Smooth muscle cell (in vitro differentiated cells): ENCODE results near the gene INO80C. TPM values are rescaled to one million over a fixed set of nuclear protein-coding genes. Genes with fewer than 3 reads are reported as not detected.

Experiments used
- DNase-seq: peaks from one replicate; lab custom pipeline; 2025; ENCODE audit not compliant: unreplicated experiment; lab: John Stamatoyannopoulos, UW
- H2AFZ ChIP-seq: fragments of 200-600 bp; sonication (generic); 2 replicates; pipeline ENCODE4 v1.6.0; 2016; ENCODE audit warnings: antibody characterized with exemption, low read depth, mild to moderate bottlenecking
- H3F3A ChIP-seq: fragments of 200-600 bp; sonication (generic); 2 replicates; pipeline ENCODE4 v1.6.0; 2017; ENCODE audit warnings: antibody characterized with exemption, low read depth
- H3K27ac ChIP-seq: fragments of 200-600 bp; sonication (generic); 2 replicates; pipeline ENCODE4 v1.5.1; 2016; ENCODE audit warnings: low read depth, mild to moderate bottlenecking
- H3K27me3 ChIP-seq: fragments of 200-600 bp; sonication (generic); 2 replicates; pipeline ENCODE4 v1.6.1; 2016; ENCODE audit warnings: low read depth, mild to moderate bottlenecking
- H3K36me3 ChIP-seq: fragments of 200-600 bp; sonication (generic); 2 replicates; pipeline ENCODE4 v1.5.1; 2016; ENCODE audit warnings: low read depth
- H3K4me1 ChIP-seq: fragments of 200-600 bp; sonication (generic); 2 replicates; pipeline ENCODE4 v1.5.1; 2016; ENCODE audit warnings: low read depth
- H3K4me2 ChIP-seq: fragments of 200-600 bp; sonication (generic); 2 replicates; pipeline ENCODE4 v1.6.0; 2016; ENCODE audit warnings: mild to moderate bottlenecking
- H3K4me3 ChIP-seq: fragments of 200-600 bp; sonication (generic); 2 replicates; pipeline ENCODE4 v1.5.1; 2016; ENCODE audit warnings: mild to moderate bottlenecking
- H3K79me2 ChIP-seq: fragments of 200-600 bp; sonication (generic); 2 replicates; pipeline ENCODE4 v1.6.0; 2016; ENCODE audit warnings: low read depth, mild to moderate bottlenecking
- H3K9ac ChIP-seq: fragments of 200-600 bp; sonication (generic); 2 replicates; pipeline ENCODE4 v1.6.0; 2016; ENCODE audit warnings: low read depth
- H3K9me3 ChIP-seq: fragments of 200-600 bp; sonication (generic); replicated peaks from 2 replicates; pipeline ENCODE4 v1.5.1; 2016; ENCODE audit warnings: low read depth
- H4K20me1 ChIP-seq: fragments of 200-600 bp; sonication (generic); 2 replicates; pipeline ENCODE4 v1.6.0; 2016; ENCODE audit warnings: low read depth
- WGBS: methylation state at CpG from one replicate; pipeline ENCODE4 v1.1.7; 2016; ENCODE audit warnings: low lambda C conversion rate; 5-methylcytosine and 5-hydroxymethylcytosine counted together
- polyA plus RNA-seq: library from polyadenylated mRNA; unstranded; fragments of >200 nt; fragmentation: Nextera tagmentation; extraction: Ambion mirVana; gene quantifications from 2 replicates; pipeline ENCODE4 v1.2.1, GENCODE V29; 2016
- total RNA-seq: library from RNA; depleted of rRNA; stranded (reverse); fragments of >200 nt; gene quantifications from 2 replicates; pipeline ENCODE4 v1.2.3, GENCODE V29; 2014
- TF ChIP-seq, protein P1 (sequence below): fragments of 200-600 bp; sonication (generic); IDR thresholded peaks from 2 replicates; pipeline ENCODE4 v1.5.1; 2017; ENCODE audit warnings: borderline replicate concordance, mild to moderate bottlenecking, antibody characterized with exemption; ENCODE audit not compliant: insufficient read depth, poor library complexity, severe bottlenecking

The INO80C gene
- total and polyA plus RNA-seq, 2 experiments from 2014 or later = 6.8 to 13.9 TPM

DNA sequence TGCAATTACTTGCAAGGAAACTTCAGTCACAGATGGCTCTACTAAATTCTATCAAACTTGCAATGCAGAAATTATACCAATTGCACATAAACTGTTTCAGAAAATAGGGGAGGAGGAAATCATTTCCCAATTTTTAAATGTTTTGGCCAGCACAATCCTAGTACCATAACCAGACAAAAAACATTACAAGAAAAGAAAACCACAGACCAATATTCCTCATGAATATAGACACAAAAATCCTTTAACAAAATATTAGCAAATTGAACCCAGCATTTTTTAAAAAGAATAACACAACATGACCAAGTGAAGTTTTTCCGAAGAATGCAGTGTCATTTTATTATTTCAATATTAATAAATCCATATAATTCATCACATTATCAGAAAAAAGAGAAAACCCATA lies 45.8 kb downstream of the INO80C start:
- Histone ChIP-seq H3K4me2 (no peak overlapping the region), H2AFZ (no peak overlapping the region), H3K9ac (no peak overlapping the region), H3K27ac (no peak overlapping the region), H3K9me3 (no peaks in the 10 kb centered on the region), H3K4me3 (no peak overlapping the region), H4K20me1 (no peaks in the 10 kb centered on the region), H3K36me3 (no peaks in the 10 kb centered on the region), H3F3A (peaks cover under 1% of the 10 kb centered on the region), H3K4me1 (no peaks in the 10 kb centered on the region), H3K27me3 (no peaks in the 10 kb centered on the region), H3K79me2 (no peaks in the 10 kb centered on the region)
- 96% methylated on average over 1 of the region's 1 CpG for WGBS
- TF ChIP-seq, protein P1, sequence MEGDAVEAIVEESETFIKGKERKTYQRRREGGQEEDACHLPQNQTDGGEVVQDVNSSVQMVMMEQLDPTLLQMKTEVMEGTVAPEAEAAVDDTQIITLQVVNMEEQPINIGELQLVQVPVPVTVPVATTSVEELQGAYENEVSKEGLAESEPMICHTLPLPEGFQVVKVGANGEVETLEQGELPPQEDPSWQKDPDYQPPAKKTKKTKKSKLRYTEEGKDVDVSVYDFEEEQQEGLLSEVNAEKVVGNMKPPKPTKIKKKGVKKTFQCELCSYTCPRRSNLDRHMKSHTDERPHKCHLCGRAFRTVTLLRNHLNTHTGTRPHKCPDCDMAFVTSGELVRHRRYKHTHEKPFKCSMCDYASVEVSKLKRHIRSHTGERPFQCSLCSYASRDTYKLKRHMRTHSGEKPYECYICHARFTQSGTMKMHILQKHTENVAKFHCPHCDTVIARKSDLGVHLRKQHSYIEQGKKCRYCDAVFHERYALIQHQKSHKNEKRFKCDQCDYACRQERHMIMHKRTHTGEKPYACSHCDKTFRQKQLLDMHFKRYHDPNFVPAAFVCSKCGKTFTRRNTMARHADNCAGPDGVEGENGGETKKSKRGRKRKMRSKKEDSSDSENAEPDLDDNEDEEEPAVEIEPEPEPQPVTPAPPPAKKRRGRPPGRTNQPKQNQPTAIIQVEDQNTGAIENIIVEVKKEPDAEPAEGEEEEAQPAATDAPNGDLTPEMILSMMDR = no peak
- no peak for DNase-seq

- Histone ChIP-seq H3K36me3 (no peaks in the 10 kb centered on the region), H3K79me2 (no peaks in the 10 kb centered on the region), H3K27ac (no peak overlapping the region), H3K9me3 (no peaks in the 10 kb centered on the region), H2AFZ (no peak overlapping the region), H3K4me1 (no peaks in the 10 kb centered on the region), H4K20me1 (no peaks in the 10 kb centered on the region), H3F3A (no peaks in the 10 kb centered on the region), H3K27me3 (no peaks in the 10 kb centered on the region), H3K4me3 (no peak overlapping the region), H3K9ac (no peak overlapping the region), H3K4me2 (no peak overlapping the region)
- DNase-seq = no peak
- WGBS = 94% methylated on average over 3 of the region's 3 CpGs
- TF ChIP-seq, protein P1 = no peak
Observed at GRCh38 chr18:35451032-35451431, 46.7 kb downstream of the INO80C start.

GRCh38 chr18:35444636-35445035 lies 53.1 kb downstream of the INO80C start:
- Histone ChIP-seq H3F3A (no peaks in the 10 kb centered on the region), H3K9ac (no peak overlapping the region), H3K27me3 (no peaks in the 10 kb centered on the region), H3K27ac (no peak overlapping the region), H3K36me3 (no peaks in the 10 kb centered on the region), H3K9me3 (no peaks in the 10 kb centered on the region), H3K79me2 (no peaks in the 10 kb centered on the region), H3K4me1 (no peaks in the 10 kb centered on the region), H3K4me2 (no peak overlapping the region), H3K4me3 (no peak overlapping the region), H4K20me1 (no peaks in the 10 kb centered on the region), H2AFZ (no peak overlapping the region)
- TF ChIP-seq, protein P1 = no peak
- 91% methylated on average over 6 of the region's 6 CpGs for WGBS
- DNase-seq = no peak

GRCh38 chr18:35443847-35444246 lies 53.9 kb downstream of the INO80C start:
- Histone ChIP-seq H3K79me2 (no peaks in the 10 kb centered on the region), H3K9me3 (no peaks in the 10 kb centered on the region), H3K9ac (no peak overlapping the region), H3K27ac (no peak overlapping the region), H3K4me2 (no peak overlapping the region), H4K20me1 (no peaks in the 10 kb centered on the region), H2AFZ (no peak overlapping the region), H3K4me3 (no peak overlapping the region), H3K36me3 (no peaks in the 10 kb centered on the region), H3K4me1 (no peaks in the 10 kb centered on the region), H3K27me3 (no peaks in the 10 kb centered on the region), H3F3A (no peaks in the 10 kb centered on the region)
- TF ChIP-seq, protein P1 = no peak
- WGBS = 89% methylated on average over 2 of the region's 2 CpGs
- no peak for DNase-seq
